OCI-LY1 (cell line): Measurements from ENCODE around the gene PRKAR2B.

ENCODE experiments used
- EZH2 ChIP-seq: fragments of 200-600 bp; sonication (generic), shearing (Covaris generic); IDR thresholded peaks from 2 replicates; pipeline ENCODE4 v1.8.0; 2017; ENCODE audit warnings: borderline replicate concordance, mixed run types, mild to moderate bottlenecking, antibody characterized with exemption, low read length, moderate library complexity, mixed read lengths
- TF ChIP-seq, protein P1 (sequence below): fragments of 200-600 bp; sonication (generic), shearing (Covaris generic); IDR thresholded peaks from 2 replicates; pipeline ENCODE4 v1.5.1; 2017; ENCODE audit warnings: mild to moderate bottlenecking, antibody characterized with exemption, low read length, moderate library complexity, mixed read lengths

DNA sequence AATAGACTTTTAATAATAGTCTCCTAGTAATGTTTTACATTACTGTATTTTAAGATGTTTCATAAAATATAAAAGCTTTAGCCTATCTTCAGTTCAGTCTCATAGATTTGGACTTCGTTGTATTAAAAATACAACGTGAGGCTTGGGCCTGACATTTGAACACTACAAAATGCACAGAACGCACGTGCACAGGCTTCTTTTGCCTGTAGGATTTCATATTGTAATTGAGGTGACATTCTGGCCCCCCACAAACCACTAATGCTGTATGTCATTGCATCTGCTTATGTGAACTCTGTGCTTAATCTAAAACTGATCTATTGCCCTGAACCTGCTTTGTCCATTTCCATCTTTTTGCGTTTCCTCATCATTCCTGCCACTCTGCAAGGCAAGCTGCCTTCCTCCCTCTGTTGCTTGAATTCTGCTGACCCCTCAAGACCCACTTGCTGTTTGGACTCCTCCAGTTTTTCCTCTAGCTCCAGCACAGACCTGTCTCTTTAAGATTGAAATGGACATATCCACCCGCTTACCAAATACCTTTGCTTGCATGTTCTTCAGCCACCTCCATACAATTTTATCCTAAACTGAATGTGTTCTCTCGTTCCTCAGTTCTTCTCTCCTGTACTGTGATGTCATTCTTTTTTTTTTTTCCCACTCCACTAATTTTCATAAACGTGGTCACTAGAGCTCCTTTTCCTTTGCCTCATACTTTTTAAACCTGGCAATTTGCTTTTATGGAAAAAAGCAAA is 12.4 kb downstream of the PRKAR2B start:
- TF ChIP-seq, protein P1, sequence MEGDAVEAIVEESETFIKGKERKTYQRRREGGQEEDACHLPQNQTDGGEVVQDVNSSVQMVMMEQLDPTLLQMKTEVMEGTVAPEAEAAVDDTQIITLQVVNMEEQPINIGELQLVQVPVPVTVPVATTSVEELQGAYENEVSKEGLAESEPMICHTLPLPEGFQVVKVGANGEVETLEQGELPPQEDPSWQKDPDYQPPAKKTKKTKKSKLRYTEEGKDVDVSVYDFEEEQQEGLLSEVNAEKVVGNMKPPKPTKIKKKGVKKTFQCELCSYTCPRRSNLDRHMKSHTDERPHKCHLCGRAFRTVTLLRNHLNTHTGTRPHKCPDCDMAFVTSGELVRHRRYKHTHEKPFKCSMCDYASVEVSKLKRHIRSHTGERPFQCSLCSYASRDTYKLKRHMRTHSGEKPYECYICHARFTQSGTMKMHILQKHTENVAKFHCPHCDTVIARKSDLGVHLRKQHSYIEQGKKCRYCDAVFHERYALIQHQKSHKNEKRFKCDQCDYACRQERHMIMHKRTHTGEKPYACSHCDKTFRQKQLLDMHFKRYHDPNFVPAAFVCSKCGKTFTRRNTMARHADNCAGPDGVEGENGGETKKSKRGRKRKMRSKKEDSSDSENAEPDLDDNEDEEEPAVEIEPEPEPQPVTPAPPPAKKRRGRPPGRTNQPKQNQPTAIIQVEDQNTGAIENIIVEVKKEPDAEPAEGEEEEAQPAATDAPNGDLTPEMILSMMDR, result no peak
- TF ChIP-seq EZH2, result no peak
